ENCODE data around the gene PRPF8.

DNA sequence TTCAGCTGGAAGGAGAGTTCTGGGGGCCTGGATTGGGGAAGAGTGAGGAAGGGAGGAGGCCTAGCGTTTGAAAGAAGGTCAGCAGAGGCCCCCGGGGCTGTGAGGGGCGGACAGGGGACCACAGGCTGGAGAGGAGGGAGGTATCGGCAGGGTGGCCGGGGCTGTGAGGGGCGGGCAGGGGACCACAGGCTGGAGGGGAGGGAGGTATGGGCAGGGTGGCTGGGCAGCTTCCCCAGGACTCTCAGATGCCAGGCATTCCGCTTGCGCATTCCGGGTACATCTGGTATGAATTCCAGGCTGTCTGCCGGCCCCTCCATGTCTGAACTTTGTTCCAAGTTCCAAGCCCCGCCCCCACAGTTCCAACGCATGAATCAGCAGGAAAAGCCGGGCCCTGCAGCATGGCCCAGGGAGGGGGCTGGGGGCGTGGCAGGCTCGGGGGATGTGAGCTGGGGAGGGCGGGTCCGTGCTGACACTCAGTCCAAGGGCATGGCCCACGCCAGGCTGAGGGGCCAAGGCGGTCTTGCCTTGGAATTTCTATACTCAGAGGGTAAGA, 29.8 kb upstream of the PRPF8 start:
- TF ChIP-seq ZNF274 (IDR thresholded peaks at IDR 0.05; ENCODE audit: low read depth, low read length): no peak
- no peak for TF ChIP-seq YY1 (IDR thresholded peaks at IDR 0.05; ENCODE audit: insufficient read depth, insufficient read length)

Data from NT2/D1 (cell line).